Panc1 (cell line): Measurements from ENCODE around the gene MAPKAP1. TPM values are rescaled to one million over a fixed set of nuclear protein-coding genes. Genes with fewer than 3 reads are reported as not detected.
A peak's percentile ranks its signal among the peaks of the same experiment; 100 is the strongest.

ENCODE experiments used
- ATAC-seq: fragments of 200-7000 bp; cut with Tn5 transposase; 2 replicates; pipeline ENCODE4 v1.9.1; 2020; ENCODE audit warnings: mild to moderate bottlenecking, moderate library complexity
- BruUV-seq: library from RNA; stranded (reverse); fragments of 400-500 nt; replicated peaks from 2 replicates; lab custom pipeline; 2021; lab: Mats Ljungman, UMichigan
- CTCF ChIA-PET: fragments of 300-600 bp; sonication (Branson Sonifier 250); formaldehyde crosslinking; loops from one replicate; lab custom pipeline; 2022; ENCODE audit warnings: antibody characterized with exemption; lab: Charles Lee
- POLR2A ChIA-PET: fragments of 300-600 bp; sonication (Branson Sonifier 250); formaldehyde crosslinking; loops from one replicate; lab custom pipeline; 2022; ENCODE audit warnings: antibody characterized with exemption; lab: Charles Lee
- DNase-seq: peaks from one replicate; pipeline ENCODE4 v3.0.0-alpha.2; 2010; ENCODE audit warnings: low read depth, low spot score
- H3K27ac ChIP-seq: 2 replicates; pipeline ENCODE4 v1.5.1; 2011; ENCODE audit warnings: mild to moderate bottlenecking, low read length, inconsistent platforms
- H3K27me3 ChIP-seq: fragments of 200-500 bp; sonication (Bioruptor generic); 2 replicates; pipeline ENCODE4 v1.6.0; 2014; ENCODE audit warnings: low read length, inconsistent platforms; ENCODE audit not compliant: control insufficient read depth, insufficient read depth
- H3K36me3 ChIP-seq: fragments of 200-500 bp; sonication (Bioruptor generic); 2 replicates; pipeline ENCODE4 v1.5.1; 2014; ENCODE audit warnings: inconsistent platforms, mild to moderate bottlenecking, low read length, moderate library complexity; ENCODE audit not compliant: control insufficient read depth, insufficient read depth
- H3K4me1 ChIP-seq: 2 replicates; pipeline ENCODE4 v1.5.1; 2011; ENCODE audit warnings: inconsistent platforms, mild to moderate bottlenecking, low read length, moderate library complexity; ENCODE audit not compliant: control insufficient read depth, insufficient read depth
- H3K4me3 ChIP-seq, 2 experiments: 2 replicates each; pipeline ENCODE4 v1.5.1; 2011 to 2012; ENCODE audit warnings: low read depth in 2 of 2, low read length in 2 of 2, mild to moderate bottlenecking in 2 of 2, inconsistent platforms in 1 of 2, moderate library complexity in 1 of 2
- H3K9me3 ChIP-seq: fragments of 200-500 bp; sonication (Bioruptor generic); 2 replicates; pipeline ENCODE4 v1.5.1; 2014; ENCODE audit warnings: low read depth, mild to moderate bottlenecking, inconsistent platforms, low read length, moderate library complexity; ENCODE audit not compliant: control insufficient read depth, insufficient read depth
- CTCF ChIP-seq: fragments of 450-650 bp; IDR thresholded peaks from 2 replicates; pipeline ENCODE4 v1.5.1; 2017; ENCODE audit warnings: mild to moderate bottlenecking
- POLR2AphosphoS5 ChIP-seq: IDR thresholded peaks from 2 replicates; pipeline ENCODE4 v1.6.1; 2012; ENCODE audit warnings: mild to moderate bottlenecking, low read depth, low read length, moderate library complexity
- REST ChIP-seq, 2 experiments: IDR thresholded peaks; 2 replicates each; pipeline ENCODE4 v1.6.1; 2011 to 2012; ENCODE audit warnings: low read depth in 2 of 2, control low read depth in 1 of 2, low read length in 1 of 2, mild to moderate bottlenecking in 1 of 2, moderate library complexity in 1 of 2; ENCODE audit not compliant: insufficient read depth in 1 of 2
- SIN3A ChIP-seq: IDR thresholded peaks from 2 replicates; pipeline ENCODE4 v1.6.1; 2012; ENCODE audit warnings: low read depth, mild to moderate bottlenecking, low read length, moderate library complexity, borderline replicate concordance; ENCODE audit not compliant: insufficient read depth
- TCF7L2 ChIP-seq: IDR thresholded peaks from 2 replicates; pipeline ENCODE4 v1.6.1; 2011; ENCODE audit warnings: mild to moderate bottlenecking, low read depth, low read length, inconsistent platforms
- in situ Hi-C: cut with HindIII; loops from 2 replicates; pipeline ENCODE4 v1.10.0; 2016; ENCODE audit warnings: low sequenced_read_pairs, low pct_unique_long_range_greater_than_20kb
- intact Hi-C: fragments of 100-400 bp; cut with micrococcal nuclease; formaldehyde crosslinking; loops from one replicate; pipeline ENCODE4 v1.10.0; 2022; ENCODE audit not compliant: unreplicated experiment
- total RNA-seq: library from RNA; stranded (reverse); gene quantifications from one replicate; pipeline ENCODE4 v1.2.1, GENCODE V29; 2021; ENCODE audit not compliant: unreplicated experiment

MAPKAP1 gene
- total RNA-seq, 1 experiment from 2014 or later = 72.7 TPM

GRCh38 chr9:125522328-125522725, 184.7 kb downstream of the MAPKAP1 start:
- ATAC-seq = peak; percentile 51; the same call in 1 of the 2 replicates
- in situ Hi-C loops (no loop called here), intact Hi-C loops (no loop called here)
- H3K27ac ChIP-seq = no peak overlapping the region
- no peak for DNase-seq
- no peak overlapping the region for H3K4me3 ChIP-seq
- POLR2A ChIA-PET = interaction anchor here (0.6 kb wide), 1 partner anchor 8 kb away, joined by 3 read pairs; no protein-coding TSS in a partner anchor
- CTCF ChIA-PET = no interaction called here
- no TSS peak for BruUV-seq
- H3K9me3 ChIP-seq = no peaks in the 10 kb centered on the region
- no peaks in the 10 kb centered on the region for H3K4me1 ChIP-seq
- H3K36me3 ChIP-seq = no peaks in the 10 kb centered on the region
- TF ChIP-seq TCF7L2 = no peak
- no peak for TF ChIP-seq POLR2AphosphoS5
- TF ChIP-seq REST (IDR thresholded peaks at IDR 0.05; ENCODE audit: insufficient read depth in 1 of 2, low read depth in 2 of 2, low read length in 1 of 2) = no peak
- no peak for TF ChIP-seq CTCF
- no peak for TF ChIP-seq SIN3A
- H3K27me3 ChIP-seq = no peaks in the 10 kb centered on the region

GRCh38 chr9:125521462-125522327, 185.3 kb downstream of the MAPKAP1 start:
- intact Hi-C loops (no loop called here), in situ Hi-C loops (no loop called here)
- ChIA-PET CTCF (no interaction called here), POLR2A (interaction anchor here (0.6 kb wide), 1 partner anchor 9 kb away, joined by 3 read pairs; no protein-coding TSS in a partner anchor)
- no peaks in the 10 kb centered on the region for H3K36me3 ChIP-seq
- H3K4me1 ChIP-seq = no peaks in the 10 kb centered on the region
- TF ChIP-seq SIN3A = no peak
- no peak for TF ChIP-seq POLR2AphosphoS5
- no peak for TF ChIP-seq CTCF
- TF ChIP-seq TCF7L2 = no peak
- TF ChIP-seq REST (IDR thresholded peaks at IDR 0.05; ENCODE audit: insufficient read depth in 1 of 2, low read depth in 2 of 2, low read length in 1 of 2) = no peak
- H3K9me3 ChIP-seq = no peaks in the 10 kb centered on the region
- ATAC-seq (peak; percentile 79), DNase-seq (peak; percentile 75)
- no peaks in the 10 kb centered on the region for H3K27me3 ChIP-seq
- H3K27ac ChIP-seq = no peak overlapping the region
- H3K4me3 ChIP-seq = no peak overlapping the region
- no TSS peak for BruUV-seq
